GM23338 (cell line): Measurements from ENCODE around the gene EP400. TPM values are rescaled to one million over a fixed set of nuclear protein-coding genes. Genes with fewer than 3 reads are reported as not detected.

Experiments
- ATAC-seq: fragments of 200-7000 bp; cut with Tn5 transposase; 3 replicates; pipeline ENCODE4 v1.9.1; 2020
- DNase-seq: peaks from one replicate; pipeline ENCODE4 v3.0.0-alpha.2; 2015; ENCODE audit warnings: low spot score
- H2AFZ ChIP-seq: fragments of 200-600 bp; sonication (generic); 2 replicates; pipeline ENCODE4 v1.8.0; 2016; ENCODE audit warnings: antibody characterized with exemption, mild to moderate bottlenecking, moderate library complexity
- H3F3A ChIP-seq: fragments of 200-600 bp; sonication (generic); replicated peaks from 2 replicates; pipeline ENCODE4 v1.8.0; 2017; ENCODE audit warnings: antibody characterized with exemption, mixed run types, low read depth
- H3K27ac ChIP-seq: fragments of 200-600 bp; sonication (generic); 2 replicates; pipeline ENCODE4 v1.6.1; 2016; ENCODE audit warnings: low read depth
- H3K27me3 ChIP-seq: fragments of 200-600 bp; sonication (generic); 2 replicates; pipeline ENCODE4 v1.8.0; 2016; ENCODE audit warnings: mild to moderate bottlenecking, mixed run types, moderate library complexity; ENCODE audit not compliant: insufficient read depth
- H3K36me3 ChIP-seq: fragments of 200-600 bp; sonication (generic); 2 replicates; pipeline ENCODE4 v1.8.0; 2016; ENCODE audit warnings: mild to moderate bottlenecking; ENCODE audit not compliant: insufficient read depth
- H3K4me1 ChIP-seq: fragments of 200-600 bp; sonication (generic); 2 replicates; pipeline ENCODE4 v1.8.0; 2016; ENCODE audit warnings: mild to moderate bottlenecking, moderate library complexity; ENCODE audit not compliant: insufficient read depth
- H3K4me2 ChIP-seq: fragments of 200-600 bp; sonication (generic); 2 replicates; pipeline ENCODE4 v1.7.1; 2017; ENCODE audit warnings: mixed run types
- H3K4me3 ChIP-seq: fragments of 200-600 bp; sonication (generic); 2 replicates; pipeline ENCODE4 v1.6.1; 2016; ENCODE audit warnings: mixed run types
- H3K79me2 ChIP-seq: fragments of 200-600 bp; sonication (generic); replicated peaks from 2 replicates; pipeline ENCODE4 v1.8.0; 2017; ENCODE audit warnings: mild to moderate bottlenecking; ENCODE audit not compliant: insufficient read depth
- H3K9me2 ChIP-seq: fragments of 200-600 bp; sonication (generic); 2 replicates; pipeline ENCODE4 v1.8.0; 2017; ENCODE audit not compliant: insufficient read depth
- H4K20me1 ChIP-seq: fragments of 200-600 bp; sonication (generic); replicated peaks from 2 replicates; pipeline ENCODE4 v1.8.0; 2017; ENCODE audit warnings: mild to moderate bottlenecking; ENCODE audit not compliant: insufficient read depth
- H3K27ac Mint-ChIP-seq: 2 replicates; pipeline ENCODE4 v1.8.0; 2020; ENCODE audit warnings: inconsistent platforms, mild to moderate bottlenecking, moderate library complexity, mixed read lengths
- H3K27me3 Mint-ChIP-seq: 3 replicates; pipeline ENCODE4 v1.8.0; 2022; ENCODE audit warnings: low read depth, mild to moderate bottlenecking, moderate library complexity, mixed read lengths, inconsistent platforms; ENCODE audit not compliant: insufficient read depth, poor library complexity
- H3K36me3 Mint-ChIP-seq: 3 replicates; pipeline ENCODE4 v1.8.0; 2021; ENCODE audit warnings: low read depth, mild to moderate bottlenecking, inconsistent platforms, moderate library complexity, mixed read lengths
- H3K4me1 Mint-ChIP-seq: 3 replicates; pipeline ENCODE4 v1.8.0; 2020; ENCODE audit warnings: mild to moderate bottlenecking, inconsistent platforms, mixed read lengths
- H3K4me3 Mint-ChIP-seq: 3 replicates; pipeline ENCODE4 v1.8.0; 2021; ENCODE audit warnings: moderate library complexity, mild to moderate bottlenecking, inconsistent platforms, mixed read lengths
- H3K9me3 Mint-ChIP-seq: 3 replicates; pipeline ENCODE4 v1.8.0; 2020; ENCODE audit warnings: moderate library complexity, mild to moderate bottlenecking, inconsistent platforms, mixed read lengths
- CREB1 ChIP-seq: fragments of 250-450 bp; sonication (Bioruptor Pico); IDR thresholded peaks from 2 replicates; pipeline ENCODE4 v1.5.0; 2020; ENCODE audit warnings: low read depth, mild to moderate bottlenecking, moderate library complexity
- ETS1 ChIP-seq: IDR thresholded peaks from 2 replicates; pipeline ENCODE4 v1.6.1; 2016; ENCODE audit warnings: antibody characterized with exemption
- EZH2phosphoT487 ChIP-seq: fragments of 200-600 bp; sonication (generic); IDR thresholded peaks from one replicate; pipeline ENCODE4 v1.8.1; 2018; ENCODE audit warnings: antibody characterized with exemption; ENCODE audit not compliant: unreplicated experiment
- JUNB ChIP-seq: IDR thresholded peaks from one replicate; pipeline ENCODE4 v1.6.1; 2016; ENCODE audit warnings: antibody characterized with exemption; ENCODE audit not compliant: unreplicated experiment
- NANOG ChIP-seq: IDR thresholded peaks from 2 replicates; pipeline ENCODE4 v1.6.1; 2016; ENCODE audit warnings: antibody characterized with exemption, borderline replicate concordance
- POLR2AphosphoS5 ChIP-seq: IDR thresholded peaks from 2 replicates; pipeline ENCODE4 v1.6.1; 2016; ENCODE audit warnings: antibody characterized with exemption, low read depth
- REST ChIP-seq: IDR thresholded peaks from one replicate; pipeline ENCODE4 v1.6.1; 2018; ENCODE audit warnings: antibody characterized with exemption; ENCODE audit not compliant: unreplicated experiment
- STAT1 ChIP-seq: IDR thresholded peaks from one replicate; pipeline ENCODE4 v1.6.1; 2016; ENCODE audit warnings: antibody characterized with exemption; ENCODE audit not compliant: unreplicated experiment
- ZNF331 ChIP-seq: fragments of 250-450 bp; sonication (Bioruptor Pico); IDR thresholded peaks from 2 replicates; pipeline ENCODE4 v1.5.0; 2020; ENCODE audit warnings: low read depth, mild to moderate bottlenecking, moderate library complexity
- ZNF462 ChIP-seq: fragments of 250-450 bp; sonication (Bioruptor Pico); IDR thresholded peaks from 2 replicates; pipeline ENCODE4 v1.5.0; 2020; ENCODE audit warnings: mild to moderate bottlenecking, moderate library complexity
- polyA plus RNA-seq: library from polyadenylated mRNA; unstranded; fragments of >200 nt; fragmentation: Nextera tagmentation; extraction: Ambion mirVana; gene quantifications from 2 replicates; pipeline ENCODE4 v1.2.1, GENCODE V29; 2016
- total RNA-seq: library from RNA; depleted of rRNA; stranded (reverse); fragments of >200 nt; shearing (Covaris generic); gene quantifications from 2 replicates; pipeline ENCODE4 v1.2.3, GENCODE V29; 2014

The EP400 gene
- total and polyA plus RNA-seq, 2 experiments from 2014 or later = 26.3 to 57.2 TPM

GRCh38 chr12:132061641-132062430 lies 112.1 kb downstream of the EP400 start (continued):
- TF ChIP-seq REST (no peak), JUNB (no peak), POLR2AphosphoS5 (no peak), ZNF331 (CRISPR knock-in tag) (no peak)

- no peak overlapping the region for H3K4me3 ChIP-seq
- H3K4me2 ChIP-seq = no peak overlapping the region
- H3K27ac ChIP-seq = no peak overlapping the region
- Mint-ChIP-seq H3K27ac (no peak overlapping the region), H3K27me3 (peaks cover 6% of the 10 kb centered on the region), H3K4me1 (no peaks in the 10 kb centered on the region; the same call in 2 of the 3 replicates), H3K36me3 (peaks cover 70% of the 10 kb centered on the region), H3K9me3 (no peaks in the 10 kb centered on the region), H3K4me3 (no peak overlapping the region)
- no peaks in the 10 kb centered on the region for H3F3A ChIP-seq
- H3K79me2 ChIP-seq = no peaks in the 10 kb centered on the region
- peaks cover 11% of the 10 kb centered on the region for H3K36me3 ChIP-seq
- H3K27me3 ChIP-seq = no peaks in the 10 kb centered on the region
- ATAC-seq (no peak), DNase-seq (no peak)
- H4K20me1 ChIP-seq = no peaks in the 10 kb centered on the region; the same call in 1 of the 2 replicates
- no peaks in the 10 kb centered on the region for H3K4me1 ChIP-seq
- no peak overlapping the region for H2AFZ ChIP-seq
- H3K9me2 ChIP-seq = no peaks in the 10 kb centered on the region
- TF ChIP-seq EZH2phosphoT487 = no peak
- no peak for TF ChIP-seq ETS1
- TF ChIP-seq ZNF462 (CRISPR knock-in tag) = no peak
- TF ChIP-seq NANOG = no peak
- TF ChIP-seq REST = no peak
- TF ChIP-seq JUNB = no peak
- no peak for TF ChIP-seq STAT1
- TF ChIP-seq CREB1 = no peak
These were observed 112.7 kb downstream of the EP400 start for GRCh38 chr12:132062481-132062880.
